H7 (cell line): ENCODE measurements around the gene MEG3. TPM values are rescaled to one million over a fixed set of nuclear protein-coding genes. Genes with fewer than 3 reads are reported as not detected.
A peak's percentile ranks its signal among the peaks of the same experiment; 100 is the strongest.

Experiments used
- DNase-seq: peaks from one replicate; pipeline ENCODE4 v3.0.0; 2012
- H3K27me3 ChIP-seq: 2 replicates; pipeline ENCODE4 v1.6.0; 2011; ENCODE audit warnings: mild to moderate bottlenecking, low read length; ENCODE audit not compliant: control insufficient read depth, insufficient read depth
- H3K36me3 ChIP-seq: replicated peaks from 2 replicates; pipeline ENCODE4 v1.5.1; 2011; ENCODE audit warnings: low read length; ENCODE audit not compliant: control insufficient read depth, insufficient read depth
- H3K4me3 ChIP-seq: 2 replicates; pipeline ENCODE4 v1.5.1; 2011; ENCODE audit warnings: low read depth, mild to moderate bottlenecking, control low read depth, low read length, moderate library complexity; ENCODE audit not compliant: insufficient read depth
- total RNA-seq: library from RNA; depleted of rRNA; stranded (reverse); fragments of >200 nt; shearing (Covaris generic); gene quantifications from 2 replicates; pipeline ENCODE4 v1.2.3, GENCODE V29; 2014; rRNA removed

Gene MEG3
- 0.04 and 0.31 TPM in 2 replicates for total RNA-seq

GRCh38 chr14:100825713-100826331 is at the start of gene MEG3:
Gene MEG3 (plus strand): TSS chr14:100826118.
- no peak within 1 kb of the TSS for H3K4me3 ChIP-seq
- no peaks in the 10 kb centered on the region for H3K36me3 ChIP-seq
- no peaks in the 10 kb centered on the region for H3K27me3 ChIP-seq
- no peak for DNase-seq

- no peaks in the 10 kb centered on the region for H3K27me3 ChIP-seq
Measured at GRCh38 chr14:100776681-100777365, 49.1 kb upstream of the MEG3 start.

GRCh38 chr14:100777366-100777817 is 48.5 kb upstream of the MEG3 start:
- Histone ChIP-seq H3K36me3 (no peaks in the 10 kb centered on the region), H3K27me3 (no peaks in the 10 kb centered on the region), H3K4me3 (no peak overlapping the region)
- no peak for DNase-seq

More at GRCh38 chr14:100776681-100777365, 49.1 kb upstream of the MEG3 start:
- Histone ChIP-seq H3K4me3 (no peak overlapping the region), H3K36me3 (no peaks in the 10 kb centered on the region)
- DNase-seq: peak; percentile 48

DNA sequence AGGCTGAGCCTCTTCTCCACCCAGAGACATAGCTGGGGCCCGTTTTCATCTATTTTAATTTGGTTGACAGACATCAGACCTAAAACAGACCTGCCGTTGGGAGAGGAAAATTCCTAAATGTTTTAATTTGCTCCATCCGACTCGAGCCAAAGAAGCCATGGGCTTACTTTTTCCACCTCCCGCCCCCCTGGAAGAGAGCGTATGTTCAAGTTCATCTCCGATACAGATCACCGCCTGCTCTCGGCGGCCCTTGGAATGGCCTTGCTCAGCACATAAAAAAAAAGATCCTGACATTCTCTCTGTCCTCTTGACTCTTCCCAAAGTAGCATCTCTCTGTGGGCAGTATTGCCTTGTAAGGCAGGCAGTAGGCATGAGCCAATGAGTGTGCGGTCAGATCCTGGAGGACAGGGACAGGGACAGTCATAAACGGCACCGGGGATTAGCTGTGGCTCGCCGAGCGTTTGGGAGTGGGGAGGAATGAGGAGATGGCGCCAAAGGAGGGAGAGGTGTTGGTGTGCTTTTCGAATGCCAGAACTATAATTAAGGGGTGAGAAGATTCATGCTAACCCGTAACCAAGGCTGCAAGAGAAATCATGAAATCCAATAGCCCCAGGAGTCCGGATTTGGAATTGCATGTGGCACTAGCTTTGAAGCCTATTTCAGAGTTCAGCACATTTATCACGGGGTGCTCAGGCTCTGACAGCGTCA is 47.9 kb upstream of the MEG3 start:
- Histone ChIP-seq H3K27me3 (no peaks in the 10 kb centered on the region), H3K4me3 (no peak overlapping the region), H3K36me3 (no peaks in the 10 kb centered on the region)
- DNase-seq: peak; percentile 27

GRCh38 chr14:100778526-100778882 is 47.4 kb upstream of the MEG3 start:
- H3K27me3 ChIP-seq: no peaks in the 10 kb centered on the region
- no peak overlapping the region for H3K4me3 ChIP-seq
- no peaks in the 10 kb centered on the region for H3K36me3 ChIP-seq
- peak; percentile 35 for DNase-seq

DNA sequence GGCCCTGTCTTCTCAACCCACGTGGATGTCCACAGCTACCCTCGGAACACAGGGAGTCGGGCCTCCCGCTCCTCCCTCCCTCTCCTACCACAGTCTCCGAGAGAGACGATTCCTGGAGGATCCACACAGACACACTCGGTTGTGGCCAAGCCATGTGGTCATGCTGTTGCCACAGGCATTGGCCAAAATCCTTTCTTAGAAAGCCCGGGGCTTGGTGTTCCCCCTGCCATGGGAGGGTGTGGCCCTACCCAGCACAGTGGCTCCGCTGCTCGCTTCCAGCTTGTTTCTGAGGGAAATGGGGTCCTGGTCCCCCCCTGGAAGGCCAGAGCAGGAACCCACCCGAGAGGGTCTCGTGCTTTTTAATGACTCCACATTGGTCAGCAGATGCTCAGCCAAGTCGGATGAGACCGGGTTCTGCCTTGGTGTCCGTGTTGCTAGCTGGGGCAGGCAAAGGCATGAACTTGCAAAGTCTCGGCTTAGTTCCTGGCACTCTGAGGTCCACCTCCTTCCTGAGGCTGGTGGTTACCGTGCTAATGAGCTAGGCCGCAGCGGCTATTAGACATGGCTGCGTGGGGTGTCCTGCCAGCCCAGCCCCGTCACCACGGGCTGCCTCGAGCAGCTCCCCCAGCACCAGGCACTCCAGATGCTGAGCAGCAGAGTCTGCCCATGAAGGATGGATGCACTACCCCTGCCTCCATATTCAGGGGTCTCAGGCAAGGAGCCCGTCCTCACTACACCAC is 46.8 kb upstream of the MEG3 start:
- Histone ChIP-seq H3K4me3 (no peak overlapping the region), H3K27me3 (no peaks in the 10 kb centered on the region), H3K36me3 (no peaks in the 10 kb centered on the region)
- peak; percentile 48 for DNase-seq

GRCh38 chr14:100779691-100780080 is 46.2 kb upstream of the MEG3 start:
- no peaks in the 10 kb centered on the region for H3K27me3 ChIP-seq
- no peak overlapping the region for H3K4me3 ChIP-seq
- DNase-seq: no peak
- H3K36me3 ChIP-seq: no peaks in the 10 kb centered on the region

- peak; percentile 37 for DNase-seq
- H3K27me3 ChIP-seq: no peaks in the 10 kb centered on the region
- H3K4me3 ChIP-seq: no peak overlapping the region
- no peaks in the 10 kb centered on the region for H3K36me3 ChIP-seq
Measured at GRCh38 chr14:100780246-100780645, 45.7 kb upstream of the MEG3 start.

- H3K27me3 ChIP-seq: no peaks in the 10 kb centered on the region
- DNase-seq: peak; percentile 48
- H3K36me3 ChIP-seq: no peaks in the 10 kb centered on the region
- no peak overlapping the region for H3K4me3 ChIP-seq
Measured at GRCh38 chr14:100780646-100781355, 45.1 kb upstream of the MEG3 start.

GRCh38 chr14:100781952-100782351 is 44.0 kb upstream of the MEG3 start:
- H3K27me3 ChIP-seq: no peaks in the 10 kb centered on the region
- H3K36me3 ChIP-seq: no peaks in the 10 kb centered on the region
- no peak for DNase-seq
- no peak overlapping the region for H3K4me3 ChIP-seq

- DNase-seq: peak; percentile 42
- Histone ChIP-seq H3K36me3 (no peaks in the 10 kb centered on the region), H3K27me3 (no peaks in the 10 kb centered on the region)
Measured at GRCh38 chr14:100782516-100783320, 43.2 kb upstream of the MEG3 start.

GRCh38 chr14:100783630-100784370 is 42.1 kb upstream of the MEG3 start:
- Histone ChIP-seq H3K4me3 (no peak overlapping the region), H3K36me3 (no peaks in the 10 kb centered on the region), H3K27me3 (no peaks in the 10 kb centered on the region)
- no peak for DNase-seq

More at GRCh38 chr14:100782516-100783320, 43.2 kb upstream of the MEG3 start:
- no peak overlapping the region for H3K4me3 ChIP-seq
